Measurements from ENCODE around the gene KRT34.

GRCh38 chr17:41406205-41406604 lies 24.1 kb upstream of the KRT34 start:
- no peak for TF ChIP-seq CTCF (IDR thresholded peaks at IDR 0.05; ENCODE audit: insufficient read depth, low read depth, low read length)
- no peak for TF ChIP-seq EZH2 (IDR thresholded peaks at IDR 0.05; ENCODE audit: insufficient read depth, low read length)

Measured in astrocyte (in vitro differentiated cells and primary cell).